HT-29 (cell line): Measurements from ENCODE around the gene ATAD3B. TPM values are rescaled to one million over a fixed set of nuclear protein-coding genes. Genes with fewer than 3 reads are reported as not detected.
A peak's percentile ranks its signal among the peaks of the same experiment; 100 is the strongest.
"Not testable (repeated sequence)": the region's sequence is repeated elsewhere in the genome, so short reads cannot be mapped to it uniquely, and the experiment has no call there.

Experiments used
- DNase-seq: peaks from one replicate; pipeline ENCODE4 v3.0.0-alpha.2; 2015; ENCODE audit warnings: low spot score
- total RNA-seq: library from RNA; depleted of rRNA; stranded (reverse); fragments of >200 nt; shearing (Covaris generic); gene quantifications from 2 replicates; pipeline ENCODE4 v1.2.3, GENCODE V29; 2014

ATAD3B gene
- total RNA-seq, 1 experiment from 2014 or later, result 102 TPM

DNA sequence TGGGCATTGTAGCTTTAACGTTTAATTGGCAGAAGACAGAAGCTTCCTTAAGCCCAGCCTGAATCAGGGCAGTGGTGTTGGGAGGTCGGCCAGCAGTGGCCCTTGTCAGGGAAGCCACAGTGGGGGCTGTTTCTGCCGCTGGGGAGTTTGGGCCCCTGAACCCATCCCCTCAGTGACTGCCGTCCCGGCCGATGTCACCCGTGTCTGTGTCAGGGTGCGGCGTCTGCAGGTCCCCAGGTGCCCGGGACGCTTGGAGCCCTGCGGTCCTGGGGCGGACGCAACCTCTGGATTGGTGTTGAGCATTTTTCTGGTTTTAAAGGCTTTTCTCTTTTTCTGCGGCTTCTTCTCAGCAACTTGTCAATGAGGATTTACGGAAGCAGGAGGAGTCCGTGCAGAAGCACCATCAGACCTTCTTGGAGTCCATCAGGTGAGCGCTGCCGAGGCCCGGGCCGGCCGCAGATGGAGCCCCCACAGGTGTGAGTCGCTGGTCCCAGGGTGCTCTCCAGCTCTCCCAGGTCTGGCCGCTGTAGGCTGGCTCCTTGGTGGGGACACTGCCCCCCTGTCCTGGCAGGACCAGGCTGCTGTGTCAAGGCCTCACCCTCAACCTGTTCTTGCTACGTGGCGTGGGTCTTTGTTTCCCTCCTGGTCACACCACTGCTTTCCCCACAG is 19.7 kb upstream of the ATAD3B start:
- no peak for DNase-seq

DNA sequence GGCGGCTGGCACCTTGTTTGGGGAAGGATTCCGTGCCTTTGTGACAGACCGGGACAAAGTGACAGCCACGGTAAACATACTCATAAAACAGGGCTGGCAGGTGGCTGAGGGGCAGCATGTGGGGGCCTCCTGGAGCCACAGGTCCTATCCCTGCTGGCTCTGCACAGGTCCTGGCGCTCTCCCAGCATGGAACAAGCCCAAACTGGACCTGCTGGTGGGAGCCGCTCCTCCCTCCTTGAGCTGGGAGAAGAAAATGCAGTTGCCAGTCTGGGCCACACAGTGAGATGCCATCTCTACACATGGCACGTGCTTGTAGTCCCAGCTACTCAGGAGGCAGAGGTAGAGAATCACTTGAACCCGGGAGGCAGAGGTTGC is 19.2 kb upstream of the ATAD3B start:
- DNase-seq, result not testable (repeated sequence)

DNA sequence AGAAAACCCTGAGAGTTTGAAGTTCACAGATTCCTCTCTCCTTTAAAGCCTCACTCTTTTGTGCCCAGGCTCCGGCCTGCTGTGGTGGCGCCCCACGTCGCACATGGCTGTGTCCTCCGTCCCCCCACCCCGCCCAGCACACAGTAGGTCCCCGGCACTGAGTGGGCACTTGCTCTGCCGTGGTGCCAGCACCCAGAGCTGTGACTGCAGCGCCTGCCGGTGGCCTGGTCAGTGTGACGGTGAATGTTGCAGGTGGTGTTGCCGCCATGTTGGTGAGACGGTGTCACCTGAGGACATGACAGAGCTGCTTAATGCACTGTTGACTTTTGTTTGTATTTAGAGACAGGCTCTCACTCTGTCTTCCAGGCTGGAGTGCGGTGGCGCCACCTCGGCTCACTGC is 18.7 kb upstream of the ATAD3B start:
- no peak for DNase-seq

DNA sequence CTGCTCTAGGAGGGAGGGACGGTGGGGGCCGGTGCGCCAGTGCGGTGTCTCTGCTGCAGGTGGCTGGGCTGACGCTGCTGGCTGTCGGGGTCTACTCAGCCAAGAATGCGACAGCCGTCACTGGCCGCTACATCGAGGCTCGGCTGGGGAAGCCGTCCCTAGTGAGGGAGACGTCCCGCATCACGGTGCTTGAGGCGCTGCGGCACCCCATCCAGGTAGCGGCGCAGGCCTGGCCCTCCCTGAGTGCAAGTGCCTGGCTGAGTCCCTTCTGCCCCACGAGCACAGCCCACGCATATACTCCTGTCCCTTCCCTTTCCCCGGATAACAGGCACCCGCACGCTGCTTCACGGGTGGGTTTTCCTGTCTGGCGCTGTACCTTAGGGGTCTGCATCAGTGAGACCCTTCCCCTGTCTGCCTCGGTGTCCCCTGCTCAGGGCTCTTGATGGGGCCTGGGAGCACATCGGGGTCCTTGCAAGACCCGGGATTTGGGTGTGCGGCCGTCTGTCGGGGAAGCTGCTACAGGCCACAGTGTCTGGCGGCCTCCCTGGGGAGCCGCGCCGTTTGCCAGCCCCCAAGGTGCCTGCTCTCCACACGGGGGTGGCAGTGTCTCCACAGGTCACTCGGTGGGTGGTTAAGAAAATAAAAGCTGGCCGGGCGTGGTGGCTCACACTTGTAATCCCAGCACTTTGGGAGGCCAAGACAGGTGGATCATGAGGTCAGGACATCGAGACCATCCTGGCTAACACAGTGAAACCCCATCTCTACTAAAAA is 17.1 kb upstream of the ATAD3B start:
- not testable (repeated sequence) for DNase-seq

DNA sequence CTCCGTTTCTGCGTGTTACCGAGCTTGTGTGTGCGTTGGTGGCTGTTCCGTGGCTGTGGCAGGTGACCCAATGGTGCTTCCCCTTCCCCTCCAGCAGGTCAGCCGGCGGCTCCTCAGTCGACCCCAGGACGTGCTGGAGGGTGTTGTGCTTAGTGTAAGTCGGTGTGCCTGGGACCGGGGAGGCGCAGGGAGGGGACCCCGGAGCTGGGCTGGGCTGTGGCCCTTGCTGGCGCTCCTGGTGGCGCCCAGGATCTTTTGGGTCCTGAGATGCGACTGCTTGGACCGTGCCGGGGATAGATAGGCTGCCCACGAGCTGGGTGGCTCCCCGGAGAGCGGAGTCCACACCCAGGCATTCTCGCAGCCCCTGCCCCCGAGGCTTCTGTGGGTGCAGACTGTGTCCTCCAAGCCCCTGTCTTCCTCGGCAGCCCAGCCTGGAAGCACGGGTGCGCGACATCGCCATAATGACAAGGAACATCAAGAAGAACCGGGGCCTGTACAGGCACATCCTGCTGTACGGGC is 16.1 kb upstream of the ATAD3B start:
- DNase-seq, result no peak

DNA sequence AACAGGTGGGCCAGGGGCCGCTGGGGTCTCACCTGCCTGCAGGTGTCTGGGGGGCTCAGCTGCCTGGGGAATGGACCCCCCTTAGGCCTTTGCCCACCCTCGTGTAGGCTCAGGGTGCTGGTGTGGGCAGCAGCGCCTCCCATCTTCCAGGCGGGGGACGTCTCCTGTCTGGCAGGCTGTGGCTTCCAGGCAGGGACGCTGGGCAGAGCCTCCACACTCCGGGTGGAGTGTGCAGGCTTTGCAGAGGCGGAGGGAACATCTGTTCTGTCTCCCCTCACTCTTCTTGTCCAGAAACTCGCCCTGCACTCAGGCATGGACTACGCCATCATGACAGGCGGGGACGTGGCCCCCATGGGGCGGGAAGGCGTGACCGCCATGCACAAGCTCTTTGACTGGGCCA is 15.6 kb upstream of the ATAD3B start:
- DNase-seq, result not testable (repeated sequence)

DNA sequence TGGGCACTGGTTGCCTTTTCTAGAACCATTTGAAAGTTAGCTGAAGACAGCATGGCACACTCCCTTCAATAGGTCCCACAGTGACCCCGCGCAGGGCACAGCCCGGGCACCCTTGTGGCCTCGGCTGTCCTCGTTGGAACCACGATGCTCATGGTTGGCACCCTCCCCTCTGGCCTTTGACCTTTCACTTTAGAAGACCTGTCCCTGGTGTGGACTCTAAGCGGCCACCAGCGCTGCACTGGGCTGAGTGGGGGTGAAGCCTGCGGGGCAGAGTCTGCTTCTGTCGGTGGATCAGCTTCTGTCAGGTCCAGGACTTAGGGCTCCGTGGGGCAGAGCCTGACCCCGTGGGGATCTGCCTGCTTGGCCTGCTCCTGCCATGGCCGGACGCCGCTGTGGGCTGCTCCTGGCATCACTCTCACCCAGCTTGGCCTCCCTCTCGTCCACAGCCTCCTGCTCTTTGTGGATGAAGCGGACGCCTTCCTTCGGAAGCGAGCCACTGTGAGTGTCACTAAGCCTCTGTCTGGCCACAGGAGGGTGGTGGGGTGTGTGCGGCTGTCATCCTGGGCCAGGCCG is 14.8 kb upstream of the ATAD3B start:
- DNase-seq, result not testable (repeated sequence)

DNA sequence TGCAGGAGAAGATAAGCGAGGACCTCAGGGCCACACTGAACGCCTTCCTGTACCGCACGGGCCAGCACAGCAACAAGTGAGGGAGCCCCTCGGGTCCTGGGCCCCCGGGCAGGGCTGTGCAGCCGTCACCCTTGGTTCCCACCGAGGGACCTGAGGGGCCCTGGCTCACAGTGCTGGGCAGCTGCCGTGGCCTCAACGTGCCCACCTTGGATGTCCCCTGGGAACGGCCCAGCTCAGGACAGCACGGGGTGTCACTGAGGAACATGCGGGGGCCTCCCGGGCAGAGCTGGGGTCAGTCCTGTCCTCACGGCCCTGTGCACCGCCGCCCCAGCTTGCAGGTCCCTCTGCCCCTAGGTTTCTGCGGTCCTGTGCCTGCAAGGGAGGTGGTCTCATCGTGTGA is 12.4 kb upstream of the ATAD3B start:
- not testable (repeated sequence) for DNase-seq

DNA sequence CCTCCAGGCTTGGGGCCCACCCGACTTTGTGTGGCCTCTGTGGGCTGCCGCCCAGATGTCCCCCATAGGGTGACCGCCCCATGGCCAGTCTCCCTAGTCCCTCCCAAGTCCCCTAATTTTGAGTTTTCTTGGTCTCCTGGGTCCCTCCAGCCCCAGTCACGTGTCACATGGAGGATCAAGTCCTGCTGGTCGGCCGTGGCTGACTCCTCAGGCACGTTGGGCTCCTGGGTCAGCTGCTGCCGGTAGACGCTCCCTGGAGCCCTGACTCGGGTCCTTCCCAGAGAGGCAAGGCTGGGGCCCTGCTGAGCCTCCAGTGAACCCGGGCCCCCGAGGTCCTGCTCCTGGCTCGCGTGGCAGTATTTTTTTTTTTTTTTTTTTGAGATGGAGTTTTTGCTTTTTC is 11.9 kb upstream of the ATAD3B start:
- not testable (repeated sequence) for DNase-seq

DNA sequence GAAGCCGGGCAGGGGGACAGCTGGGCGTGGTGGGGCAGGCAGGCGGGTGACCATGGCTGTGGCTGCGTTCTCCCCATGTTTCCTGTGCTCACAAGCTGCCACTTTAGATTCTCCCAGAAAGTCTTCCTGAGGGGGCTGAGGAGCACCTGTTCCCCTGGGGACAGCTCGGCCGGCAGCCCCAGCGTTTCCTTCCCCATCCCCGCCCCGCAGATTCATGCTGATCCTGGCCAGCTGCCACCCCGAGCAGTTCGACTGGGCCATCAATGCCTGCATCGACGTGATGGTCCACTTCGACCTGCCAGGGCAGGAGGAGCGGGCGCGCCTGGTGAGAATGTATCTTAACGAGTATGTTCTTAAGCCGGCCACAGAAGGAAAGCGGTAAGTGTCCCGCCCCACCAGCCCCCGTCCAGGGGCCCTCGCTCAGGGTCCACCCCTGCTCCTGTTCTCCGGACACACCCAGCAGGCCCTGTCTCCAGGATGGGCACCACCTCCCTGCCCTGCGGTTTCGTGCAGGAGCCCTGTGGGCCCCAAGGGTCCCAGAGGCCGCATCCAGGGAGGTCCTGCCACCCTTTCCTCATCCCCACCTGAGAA is 10.9 kb upstream of the ATAD3B start:
- no peak for DNase-seq

DNA sequence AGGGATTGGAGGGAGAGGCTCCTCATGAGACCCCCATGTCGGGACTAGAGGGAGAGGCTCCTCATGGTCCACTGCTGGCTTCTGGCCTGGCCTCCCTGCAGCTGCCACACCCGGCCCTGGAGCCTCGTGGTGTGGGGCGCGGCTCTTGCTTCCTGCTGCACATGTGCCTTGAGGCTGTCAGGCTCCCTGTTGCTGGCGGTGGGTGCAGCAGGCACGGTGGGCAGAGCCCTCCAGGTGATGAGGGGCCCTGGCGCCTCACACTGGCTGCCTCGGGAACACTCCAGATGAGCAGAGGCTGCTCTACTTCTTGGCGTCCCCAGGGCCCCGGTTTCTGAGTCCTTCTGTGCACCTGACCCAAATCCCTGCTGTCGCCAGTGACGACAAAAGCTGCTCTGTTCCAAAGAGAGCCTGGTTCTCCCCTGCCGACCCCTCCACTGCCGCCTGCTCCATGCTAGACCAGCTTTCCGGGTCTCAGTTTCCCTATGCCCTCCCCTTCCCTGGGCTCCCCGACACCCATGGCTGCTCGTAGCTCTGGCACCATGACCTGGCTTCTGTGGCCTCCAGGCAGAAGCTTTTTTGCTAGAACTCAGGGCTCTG is 9.7 kb upstream of the ATAD3B start:
- no peak for DNase-seq

DNA sequence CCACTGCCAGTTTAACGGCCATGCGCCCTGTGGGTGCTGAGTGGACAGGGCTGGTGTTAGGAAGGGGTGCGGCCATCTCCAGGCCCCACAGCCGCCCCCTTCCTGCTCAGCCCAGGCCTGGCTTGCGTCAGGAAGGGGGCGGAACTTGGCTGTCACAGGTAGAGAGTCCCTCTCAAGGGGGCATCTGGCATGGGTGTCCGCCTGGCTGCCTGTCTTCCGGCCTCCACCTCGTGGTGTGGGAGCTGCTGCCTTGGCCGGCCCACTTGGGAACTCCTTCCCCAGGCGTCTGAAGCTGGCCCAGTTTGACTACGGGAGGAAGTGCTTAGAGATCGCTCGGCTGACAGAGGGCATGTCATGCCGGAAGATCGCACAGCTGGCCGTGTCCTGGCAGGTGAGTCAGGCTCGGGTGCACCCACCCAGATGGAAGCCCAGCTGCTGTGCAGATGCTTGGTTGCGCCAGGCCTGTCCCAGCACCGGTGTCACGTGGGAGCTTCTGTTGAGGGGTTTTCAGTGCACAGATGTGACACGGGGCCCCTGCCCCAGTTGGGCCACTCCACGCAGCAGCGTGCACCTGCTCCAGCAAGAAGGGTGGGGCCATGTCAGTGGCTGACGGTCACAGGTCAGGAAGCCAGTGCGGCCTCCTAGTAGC is 9.1 kb upstream of the ATAD3B start:
- DNase-seq, result peak; percentile 30

DNA sequence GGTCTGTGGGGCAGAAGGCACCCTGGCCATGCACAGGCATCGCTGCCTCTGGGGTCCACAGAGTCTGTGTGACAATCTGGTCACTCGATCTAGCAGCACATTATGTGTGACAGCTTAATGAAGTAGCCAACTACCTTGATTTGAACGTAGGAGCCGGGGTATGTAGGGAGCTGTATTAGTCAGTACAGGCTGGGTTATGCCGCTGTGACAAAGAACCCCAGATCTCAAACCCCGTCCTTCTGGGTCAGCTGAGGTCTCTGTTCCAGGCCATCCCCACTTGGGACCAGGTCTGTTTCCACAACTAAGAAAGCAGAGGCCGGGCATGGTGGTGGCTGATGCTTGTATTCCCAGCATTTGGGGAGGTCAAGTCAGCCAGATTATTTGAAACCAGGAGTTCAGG is 8.3 kb upstream of the ATAD3B start:
- DNase-seq, result no peak

DNA sequence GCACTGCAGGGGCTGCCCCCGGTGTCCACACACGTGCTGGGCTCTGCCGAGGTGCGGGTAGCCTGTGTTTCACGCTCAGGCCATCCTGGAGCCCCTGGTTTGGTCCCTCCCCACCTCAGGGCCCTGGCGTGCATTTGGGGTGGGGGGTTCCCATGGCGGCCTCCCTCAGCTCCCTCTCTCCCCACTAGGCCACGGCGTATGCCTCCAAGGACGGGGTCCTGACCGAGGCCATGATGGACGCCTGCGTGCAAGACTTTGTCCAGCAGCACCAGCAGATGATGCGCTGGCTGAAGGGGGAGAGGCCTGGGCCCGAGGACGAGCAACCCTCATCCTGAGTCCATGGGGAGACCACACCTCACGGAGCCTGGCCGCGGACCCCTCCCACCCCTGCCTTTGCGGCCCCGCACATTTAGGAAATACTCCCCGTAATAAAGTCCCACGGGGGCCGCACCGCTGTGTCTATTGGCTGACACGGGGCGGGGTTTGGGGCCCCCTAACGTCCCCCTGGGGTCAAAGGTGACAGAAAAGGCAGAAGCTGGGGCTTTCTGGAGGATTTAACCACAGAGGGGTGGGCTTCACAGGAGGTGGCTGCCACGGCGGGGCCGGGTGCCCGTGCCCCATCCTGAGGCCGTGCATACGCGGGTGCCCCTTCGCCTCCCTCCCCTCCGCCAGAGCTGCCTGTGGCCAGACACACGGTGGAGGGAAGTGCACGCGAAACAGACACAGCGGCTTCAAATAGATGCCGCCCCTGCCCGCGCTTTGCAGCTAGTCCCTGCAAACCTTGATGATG is 3.2 kb upstream of the ATAD3B start:
- DNase-seq, result not testable (repeated sequence)

DNA sequence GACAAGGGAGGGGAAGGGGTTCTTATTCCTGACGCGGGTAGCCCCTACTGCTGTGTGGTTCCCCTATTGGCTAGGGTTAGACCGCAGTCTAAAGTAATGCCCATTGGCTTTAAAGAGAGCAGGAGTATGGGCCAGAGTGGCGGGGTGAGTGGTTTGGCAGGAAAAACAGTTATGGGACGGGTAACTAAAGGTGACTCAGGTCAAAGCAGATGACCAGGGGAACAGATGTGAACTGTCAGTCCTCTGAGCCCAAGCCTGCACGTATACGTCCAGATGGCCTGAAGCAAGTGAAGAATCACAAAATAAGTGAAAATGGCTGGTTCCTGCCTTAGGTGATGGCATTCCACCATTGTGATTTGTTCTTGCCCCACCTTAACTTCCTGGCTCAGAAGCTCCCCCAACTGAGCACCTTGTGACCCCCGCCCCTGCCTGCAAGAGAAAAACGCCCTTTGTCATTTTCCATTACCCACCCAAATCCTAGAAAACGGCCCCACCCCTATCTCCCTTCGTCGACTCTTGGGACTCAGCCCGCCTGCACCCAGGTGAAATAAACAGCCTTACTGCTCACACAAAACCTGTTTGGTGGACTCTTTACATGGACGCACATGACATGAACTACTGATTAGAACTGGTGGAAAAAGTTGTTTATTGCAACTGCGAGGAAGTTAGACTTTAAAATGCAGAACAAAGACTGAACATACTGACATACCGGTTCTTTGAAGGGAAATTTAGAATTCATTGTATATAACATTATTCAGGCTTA is 758 bp upstream of the ATAD3B start:
- DNase-seq, result peak; percentile 71

DNA sequence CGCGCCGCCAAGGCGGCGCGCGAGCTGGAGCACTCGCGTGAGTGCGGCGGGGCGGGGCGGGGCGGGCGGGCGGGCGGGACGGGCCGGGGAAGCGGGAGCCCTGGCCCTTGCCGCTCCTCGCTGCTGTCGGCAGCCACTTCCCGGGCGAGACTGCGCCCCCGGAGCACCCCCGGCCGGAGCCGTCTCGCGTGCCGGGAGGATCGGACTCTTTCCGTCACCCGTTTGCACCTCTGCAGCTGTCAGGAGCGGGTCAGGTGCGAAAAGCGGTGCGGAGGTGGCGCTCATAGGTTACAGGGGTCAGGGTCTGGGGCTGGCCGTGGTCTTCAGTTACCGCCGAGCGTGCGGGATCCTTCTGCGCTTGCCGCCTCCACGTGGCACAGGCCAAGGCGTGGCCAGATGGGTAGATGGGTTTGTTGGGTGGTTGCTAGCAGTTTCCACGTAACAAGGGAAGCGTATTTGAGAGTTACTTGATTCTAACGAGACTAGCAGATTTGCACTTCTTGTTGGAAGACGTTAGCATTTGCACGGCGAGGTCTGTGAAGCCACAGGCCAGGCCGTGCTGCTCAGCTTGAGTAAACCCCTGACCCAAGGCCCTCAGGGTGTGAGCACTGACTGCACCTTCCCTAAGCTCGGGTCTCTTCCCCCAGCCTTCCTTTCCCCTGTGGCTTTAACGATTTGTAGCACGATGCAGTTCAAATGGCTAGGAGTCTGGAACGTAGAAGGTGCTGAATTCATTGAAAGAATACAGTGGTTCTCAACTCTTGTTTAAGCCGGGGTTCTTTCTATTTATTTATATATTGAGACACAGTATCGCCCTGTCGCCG is 700 bp downstream of the ATAD3B start:
- DNase-seq, result peak; percentile 29

DNA sequence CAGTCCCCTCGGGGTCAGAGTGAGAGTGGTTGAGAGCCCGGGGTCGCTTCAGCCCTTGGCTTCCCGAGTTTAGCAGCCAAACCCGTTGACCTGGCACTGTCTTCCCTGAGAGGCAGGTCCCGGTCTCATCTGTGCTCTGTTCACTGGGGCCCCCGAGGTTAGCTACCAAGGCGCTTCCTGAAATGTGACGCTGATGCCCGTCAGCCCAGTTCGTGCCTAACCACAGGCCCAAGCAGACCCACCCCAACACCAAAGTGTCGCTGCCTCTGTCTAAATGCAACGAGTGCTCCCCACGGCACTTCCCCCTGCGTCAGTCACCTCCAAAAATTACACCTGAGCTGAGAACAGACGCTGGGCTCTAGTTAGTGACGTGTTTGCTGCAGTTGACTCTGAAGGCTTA is 4.4 kb downstream of the ATAD3B start:
- not testable (repeated sequence) for DNase-seq

DNA sequence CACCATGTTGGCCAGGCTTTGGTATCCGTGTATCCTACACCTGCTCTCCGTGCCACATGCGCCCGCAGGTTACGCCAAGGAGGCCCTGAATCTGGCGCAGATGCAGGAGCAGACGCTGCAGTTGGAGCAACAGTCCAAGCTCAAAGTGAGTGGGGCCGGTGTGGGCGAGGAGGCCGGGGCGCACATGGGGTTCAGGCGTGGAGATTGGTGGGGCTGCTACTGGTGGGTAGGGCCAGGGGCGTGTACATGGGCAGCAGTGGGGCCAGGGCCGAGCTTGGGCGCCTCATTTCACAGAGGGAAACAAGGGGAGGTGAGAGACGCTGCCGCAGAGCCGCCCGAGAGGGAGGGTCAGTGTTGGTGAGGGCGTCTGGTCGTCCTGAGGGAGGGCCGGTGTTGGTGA is 5.6 kb downstream of the ATAD3B start:
- no peak for DNase-seq
